Coronary artery (tissue), 2 donors: Measurements from ENCODE around the gene SPC25.
"Not testable (repeated sequence)": the region's sequence is repeated elsewhere in the genome, so short reads cannot be mapped to it uniquely, and the experiment has no call there.

Experiments
- DNase-seq: peaks from one replicate; pipeline ENCODE4 v3.0.0-alpha.2; 2017; ENCODE audit warnings: low spot score
- H3K27ac ChIP-seq, 2 donors: fragments of 200-600 bp; sonication (generic); one replicate each; pipeline ENCODE4 v1.5.1; 2016 to 2019
- H3K4me3 ChIP-seq: fragments of 200-600 bp; sonication (generic); 2 replicates; pipeline ENCODE4 v1.5.1; 2016; ENCODE audit warnings: mild to moderate bottlenecking, moderate library complexity
- TF ChIP-seq, protein P1 (sequence below): fragments of 200-600 bp; sonication (generic); IDR thresholded peaks from one replicate; pipeline ENCODE4 v1.5.1; 2019; ENCODE audit warnings: antibody characterized with exemption

Gene SPC25, protein sequence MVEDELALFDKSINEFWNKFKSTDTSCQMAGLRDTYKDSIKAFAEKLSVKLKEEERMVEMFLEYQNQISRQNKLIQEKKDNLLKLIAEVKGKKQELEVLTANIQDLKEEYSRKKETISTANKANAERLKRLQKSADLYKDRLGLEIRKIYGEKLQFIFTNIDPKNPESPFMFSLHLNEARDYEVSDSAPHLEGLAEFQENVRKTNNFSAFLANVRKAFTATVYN

DNA sequence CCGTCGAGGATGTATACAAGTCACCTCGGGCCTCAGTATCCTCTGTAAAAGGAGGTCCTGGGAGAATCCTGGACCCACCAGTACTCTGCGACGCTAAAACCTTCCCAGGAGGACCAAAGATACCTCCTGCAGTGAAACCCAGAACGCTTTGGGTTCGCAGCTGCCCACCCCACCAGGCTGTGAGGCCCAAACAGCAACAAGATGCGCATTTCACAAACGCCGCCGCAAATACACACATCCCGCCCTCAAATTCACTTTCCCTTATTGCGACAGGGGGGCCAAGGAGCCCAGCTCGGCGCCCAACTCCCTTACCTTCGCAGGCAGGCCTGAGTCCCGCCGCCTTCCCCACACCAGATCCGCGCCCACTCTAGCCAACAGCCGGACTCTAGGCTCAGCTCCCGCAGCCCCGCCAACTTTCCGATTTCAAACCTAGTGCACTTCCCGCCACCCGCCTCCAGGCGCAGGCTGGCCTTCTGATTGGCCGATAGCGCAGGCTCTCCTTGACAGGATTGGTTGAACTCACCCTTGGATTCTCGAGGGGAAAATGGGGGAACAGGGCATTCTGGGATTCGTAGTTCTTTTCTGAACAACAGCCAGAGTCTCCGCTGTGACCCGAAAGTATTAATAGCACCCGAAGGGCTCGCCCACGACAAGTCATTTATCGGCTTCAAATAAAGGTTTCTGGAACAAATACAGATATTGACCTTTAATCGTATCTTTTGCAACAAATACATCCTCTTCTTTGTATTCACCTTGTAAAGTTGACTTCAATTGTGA, at the start of gene SPC25:
Gene SPC25 (minus strand): TSS at position 425 of the 777 bp plus-strand sequence. CDS start 911 bp downstream, outside the sequence.
- DNase-seq, result peak; percentile 85
- H3K27ac ChIP-seq, result no peak within 1 kb of the TSS
- TF ChIP-seq, protein P1, sequence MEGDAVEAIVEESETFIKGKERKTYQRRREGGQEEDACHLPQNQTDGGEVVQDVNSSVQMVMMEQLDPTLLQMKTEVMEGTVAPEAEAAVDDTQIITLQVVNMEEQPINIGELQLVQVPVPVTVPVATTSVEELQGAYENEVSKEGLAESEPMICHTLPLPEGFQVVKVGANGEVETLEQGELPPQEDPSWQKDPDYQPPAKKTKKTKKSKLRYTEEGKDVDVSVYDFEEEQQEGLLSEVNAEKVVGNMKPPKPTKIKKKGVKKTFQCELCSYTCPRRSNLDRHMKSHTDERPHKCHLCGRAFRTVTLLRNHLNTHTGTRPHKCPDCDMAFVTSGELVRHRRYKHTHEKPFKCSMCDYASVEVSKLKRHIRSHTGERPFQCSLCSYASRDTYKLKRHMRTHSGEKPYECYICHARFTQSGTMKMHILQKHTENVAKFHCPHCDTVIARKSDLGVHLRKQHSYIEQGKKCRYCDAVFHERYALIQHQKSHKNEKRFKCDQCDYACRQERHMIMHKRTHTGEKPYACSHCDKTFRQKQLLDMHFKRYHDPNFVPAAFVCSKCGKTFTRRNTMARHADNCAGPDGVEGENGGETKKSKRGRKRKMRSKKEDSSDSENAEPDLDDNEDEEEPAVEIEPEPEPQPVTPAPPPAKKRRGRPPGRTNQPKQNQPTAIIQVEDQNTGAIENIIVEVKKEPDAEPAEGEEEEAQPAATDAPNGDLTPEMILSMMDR, result no peak
- H3K4me3 ChIP-seq, result peak within 1 kb of the TSS; percentile 78

DNA sequence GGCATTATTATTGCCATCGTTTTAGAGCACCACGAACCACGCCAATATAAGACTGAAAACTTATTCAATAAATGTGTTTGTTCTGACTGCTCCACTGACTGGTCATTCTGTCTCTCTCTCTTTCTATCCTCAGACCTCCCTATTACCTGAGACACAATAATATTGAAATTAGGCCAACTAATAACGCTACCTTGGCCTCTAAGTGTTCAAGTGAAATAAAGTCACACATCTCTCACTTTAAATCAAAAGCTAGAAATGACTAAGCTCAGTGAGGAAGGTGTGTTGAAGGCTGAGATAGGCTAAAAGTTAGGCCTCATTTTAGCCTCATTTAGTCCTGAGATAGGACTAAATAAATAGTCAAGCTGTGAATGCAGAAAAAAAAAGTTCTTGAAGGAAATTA, 49.7 kb upstream of the SPC25 start:
- H3K27ac ChIP-seq, result no peak overlapping the region
- no peak overlapping the region for H3K4me3 ChIP-seq
- TF ChIP-seq, protein P1, result no peak
- no peak for DNase-seq

- Histone ChIP-seq H3K27ac (no peak overlapping the region), H3K4me3 (no peak overlapping the region)
- TF ChIP-seq, protein P1, result no peak
- DNase-seq, result no peak
These were observed 48.8 kb upstream of the SPC25 start for GRCh38 chr2:168939061-168939460.

- Histone ChIP-seq H3K4me3 (no peak overlapping the region), H3K27ac (no peak overlapping the region)
- DNase-seq, result no peak
- TF ChIP-seq, protein P1, result no peak
These were observed 45.8 kb upstream of the SPC25 start for GRCh38 chr2:168935810-168936581.

DNA sequence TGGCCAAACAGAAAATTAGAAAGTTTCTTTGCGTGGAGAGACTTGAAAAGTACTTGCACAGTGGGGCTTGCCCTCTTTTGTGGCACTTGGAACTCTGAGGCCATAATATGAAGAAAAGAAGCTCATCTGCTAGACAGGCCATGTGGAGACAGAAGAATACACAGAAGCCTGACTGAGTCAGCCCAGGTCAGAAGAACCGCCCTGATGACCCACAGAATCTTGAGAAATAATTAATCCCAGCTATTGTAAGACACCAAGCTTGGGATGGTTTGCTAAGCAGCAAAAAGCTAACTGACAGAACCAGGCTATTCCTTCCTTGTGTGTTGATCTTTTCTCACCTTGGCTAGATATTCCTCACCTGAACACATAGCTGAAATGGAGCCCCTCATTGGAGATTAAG, 44.6 kb upstream of the SPC25 start:
- Histone ChIP-seq H3K27ac (no peak overlapping the region), H3K4me3 (no peak overlapping the region)
- DNase-seq, result no peak
- TF ChIP-seq, protein P1, result no peak

GRCh38 chr2:168932174-168932573, 41.9 kb upstream of the SPC25 start:
- not testable (repeated sequence) for H3K27ac ChIP-seq, DNase-seq, H3K4me3 ChIP-seq

- no peak overlapping the region for H3K27ac ChIP-seq
- no peak for DNase-seq
- TF ChIP-seq, protein P1, result no peak
- no peak overlapping the region for H3K4me3 ChIP-seq
These were observed 40.0 kb upstream of the SPC25 start for GRCh38 chr2:168930242-168930641.
